Measurements from ENCODE around the gene SLCO2B1. TPM values are rescaled to one million over a fixed set of nuclear protein-coding genes. Genes with fewer than 3 reads are reported as not detected.

Gene SLCO2B1
- total RNA-seq, 1 donor from 2014 or later: 2.6 TPM

DNA sequence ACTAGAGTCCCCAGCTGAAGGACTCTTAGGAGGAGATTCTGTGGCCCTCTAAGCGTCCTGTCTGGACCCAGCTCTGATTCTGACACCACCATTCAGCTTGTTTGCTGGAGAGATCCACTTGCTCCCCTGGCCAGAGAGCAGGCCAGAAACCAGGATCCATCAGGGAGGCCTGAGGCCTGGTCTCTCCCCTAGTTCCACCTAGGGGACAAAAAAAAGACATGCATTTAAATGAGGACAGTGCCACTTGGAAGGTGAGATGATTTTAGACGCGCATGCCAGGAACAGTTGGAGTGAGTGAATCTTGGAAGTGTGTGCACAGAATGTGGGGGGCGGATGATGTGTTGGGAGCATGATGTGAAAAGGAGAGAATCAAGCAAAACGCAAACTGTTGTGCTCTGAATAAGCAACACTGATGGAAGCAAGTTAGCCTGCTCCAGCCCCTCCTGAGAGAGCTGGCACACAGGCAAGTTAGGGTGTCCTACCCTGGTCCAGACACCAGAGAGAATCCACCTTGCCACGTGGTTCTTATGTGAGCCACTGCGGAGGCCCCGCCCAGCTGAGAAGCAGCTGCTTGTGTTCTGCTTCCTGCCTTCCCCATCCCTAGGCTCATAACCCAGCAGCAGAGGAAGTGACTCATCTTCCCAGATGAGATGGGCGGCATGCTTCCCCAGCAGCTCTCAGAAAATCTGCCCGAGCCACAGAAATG lies 8.0 kb upstream of the SLCO2B1 start:
- Mint-ChIP-seq H3K27ac (ENCODE audit: unreplicated experiment) (peak overlapping the region; percentile 44), H3K36me3 (ENCODE audit: low read depth, unreplicated experiment) (peaks cover 4% of the 10 kb centered on the region), H3K4me3 (ENCODE audit: unreplicated experiment) (no peak overlapping the region), H3K27me3 (ENCODE audit: low read depth, unreplicated experiment) (peaks cover 32% of the 10 kb centered on the region), H3K4me1 (ENCODE audit: low read depth, unreplicated experiment) (peaks cover 8% of the 10 kb centered on the region), H3K9me3 (ENCODE audit: unreplicated experiment) (peaks cover 2% of the 10 kb centered on the region)
- peak overlapping the region; percentile 65 for H2AFZ ChIP-seq (ENCODE audit: low read depth, low read length)
- H3K4me2 ChIP-seq (ENCODE audit: low read length): peak overlapping the region; percentile 55
- H3K27me3 ChIP-seq (ENCODE audit: insufficient read depth, low read length): peaks cover 7% of the 10 kb centered on the region
- no peak overlapping the region for H3K4me3 ChIP-seq (ENCODE audit: insufficient read depth, low read depth, low read length)
- H3K9me3 ChIP-seq (ENCODE audit: insufficient read depth, low read depth, low read length): no peaks in the 10 kb centered on the region
- FAIRE-seq (peak; percentile 56), DNase-seq (ENCODE audit: low read depth) (peak; percentile 90)
- no peaks in the 10 kb centered on the region for H4K20me1 ChIP-seq (ENCODE audit: insufficient read depth, low read length)
- no peaks in the 10 kb centered on the region for H3K79me2 ChIP-seq (ENCODE audit: insufficient read depth, low read length)
- H3K36me3 ChIP-seq (ENCODE audit: insufficient read depth, low read length): no peaks in the 10 kb centered on the region
- H3K27ac ChIP-seq (ENCODE audit: low read depth, low read length): no peak overlapping the region
- TF ChIP-seq CTCF (IDR thresholded peaks at IDR 0.05; ENCODE audit: insufficient read depth, low read depth, low read length) (no peak), EZH2 (IDR thresholded peaks at IDR 0.05; ENCODE audit: insufficient read depth, low read length) (no peak)
- H3K9ac ChIP-seq (ENCODE audit: low read length): no peak overlapping the region
- H3K4me1 ChIP-seq (ENCODE audit: insufficient read depth, low read length): peaks cover 8% of the 10 kb centered on the region

DNA sequence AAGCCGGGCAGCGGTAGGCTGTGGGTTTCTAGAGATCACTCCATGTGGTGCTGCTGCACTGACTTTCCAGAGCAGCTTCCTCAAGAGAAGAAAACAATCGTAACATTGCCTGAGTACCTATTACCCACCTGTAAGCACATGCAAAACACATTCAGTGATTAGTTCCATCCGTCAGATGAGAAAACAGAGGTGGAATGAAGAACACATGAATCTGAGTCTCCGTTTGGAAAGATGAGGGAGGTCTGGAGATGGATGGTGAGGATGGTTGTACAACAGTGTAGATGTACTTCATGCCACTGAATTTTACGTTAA lies 7.5 kb upstream of the SLCO2B1 start:
- TF ChIP-seq CTCF (IDR thresholded peaks at IDR 0.05; ENCODE audit: insufficient read depth, low read depth, low read length) (no peak), EZH2 (IDR thresholded peaks at IDR 0.05; ENCODE audit: insufficient read depth, low read length) (no peak)
- Histone ChIP-seq H3K36me3 (ENCODE audit: insufficient read depth, low read length) (no peaks in the 10 kb centered on the region), H2AFZ (ENCODE audit: low read depth, low read length) (peak overlapping the region; percentile 58), H4K20me1 (ENCODE audit: insufficient read depth, low read length) (no peaks in the 10 kb centered on the region), H3K9ac (ENCODE audit: low read length) (no peak overlapping the region), H3K4me1 (ENCODE audit: insufficient read depth, low read length) (peaks cover 8% of the 10 kb centered on the region), H3K79me2 (ENCODE audit: insufficient read depth, low read length) (no peaks in the 10 kb centered on the region), H3K4me3 (ENCODE audit: insufficient read depth, low read depth, low read length) (no peak overlapping the region), H3K9me3 (ENCODE audit: insufficient read depth, low read depth, low read length) (no peaks in the 10 kb centered on the region), H3K27me3 (ENCODE audit: insufficient read depth, low read length) (peaks cover 3% of the 10 kb centered on the region), H3K4me2 (ENCODE audit: low read length) (peak overlapping the region; percentile 55), H3K27ac (ENCODE audit: low read depth, low read length) (no peak overlapping the region)
- peaks cover 2% of the 10 kb centered on the region for H3K9me3 Mint-ChIP-seq (ENCODE audit: unreplicated experiment)
- DNase-seq (ENCODE audit: low read depth) (no peak), FAIRE-seq (no peak)
- H3K27me3 Mint-ChIP-seq (ENCODE audit: low read depth, unreplicated experiment): peaks cover 32% of the 10 kb centered on the region
- peaks cover 8% of the 10 kb centered on the region for H3K4me1 Mint-ChIP-seq (ENCODE audit: low read depth, unreplicated experiment)
- no peak overlapping the region for H3K4me3 Mint-ChIP-seq (ENCODE audit: unreplicated experiment)
- H3K27ac Mint-ChIP-seq (ENCODE audit: unreplicated experiment): peak overlapping the region; percentile 44
- H3K36me3 Mint-ChIP-seq (ENCODE audit: low read depth, unreplicated experiment): peaks cover 4% of the 10 kb centered on the region

DNA sequence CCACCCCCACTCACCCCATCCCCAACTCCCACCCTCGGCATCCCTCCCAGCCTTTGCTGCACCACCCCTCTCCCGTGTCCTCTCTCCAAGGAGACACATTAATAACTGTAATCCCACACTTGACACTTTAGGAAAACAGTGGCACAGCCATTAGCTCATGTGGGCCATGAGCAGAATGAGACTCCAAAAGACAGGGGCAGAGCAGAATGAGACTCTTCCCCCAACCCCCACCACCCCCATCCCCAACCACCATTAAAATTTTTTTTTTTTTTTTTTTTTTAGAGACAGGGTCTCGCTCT lies 6.2 kb upstream of the SLCO2B1 start:
- no peak overlapping the region for H3K4me3 ChIP-seq (ENCODE audit: insufficient read depth, low read depth, low read length)
- Mint-ChIP-seq H3K27ac (ENCODE audit: unreplicated experiment) (no peak overlapping the region), H3K36me3 (ENCODE audit: low read depth, unreplicated experiment) (peaks cover 4% of the 10 kb centered on the region)

More for the DNA sequence above, 6.2 kb upstream of the SLCO2B1 start:
- TF ChIP-seq CTCF (IDR thresholded peaks at IDR 0.05; ENCODE audit: insufficient read depth, low read depth, low read length) (no peak), EZH2 (IDR thresholded peaks at IDR 0.05; ENCODE audit: insufficient read depth, low read length) (no peak)
- Histone ChIP-seq H3K36me3 (ENCODE audit: insufficient read depth, low read length) (no peaks in the 10 kb centered on the region), H4K20me1 (ENCODE audit: insufficient read depth, low read length) (no peaks in the 10 kb centered on the region), H3K27me3 (ENCODE audit: insufficient read depth, low read length) (peaks cover 2% of the 10 kb centered on the region), H3K9ac (ENCODE audit: low read length) (no peak overlapping the region), H2AFZ (ENCODE audit: low read depth, low read length) (no peak overlapping the region), H3K4me2 (ENCODE audit: low read length) (no peak overlapping the region), H3K79me2 (ENCODE audit: insufficient read depth, low read length) (no peaks in the 10 kb centered on the region), H3K4me1 (ENCODE audit: insufficient read depth, low read length) (peaks cover 8% of the 10 kb centered on the region), H3K9me3 (ENCODE audit: insufficient read depth, low read depth, low read length) (no peaks in the 10 kb centered on the region), H3K27ac (ENCODE audit: low read depth, low read length) (no peak overlapping the region)
- DNase-seq (ENCODE audit: low read depth) (no peak), FAIRE-seq (no peak)
- peaks cover 32% of the 10 kb centered on the region for H3K27me3 Mint-ChIP-seq (ENCODE audit: low read depth, unreplicated experiment)
- H3K4me1 Mint-ChIP-seq (ENCODE audit: low read depth, unreplicated experiment): peaks cover 8% of the 10 kb centered on the region
- no peak overlapping the region for H3K4me3 Mint-ChIP-seq (ENCODE audit: unreplicated experiment)
- H3K9me3 Mint-ChIP-seq (ENCODE audit: unreplicated experiment): peaks cover 2% of the 10 kb centered on the region
